GM18511 (cell line): Measurements from ENCODE around the gene PIK3CD.
A peak's percentile ranks its signal among the peaks of the same experiment; 100 is the strongest.
"Not testable (repeated sequence)": the region's sequence is repeated elsewhere in the genome, so short reads cannot be mapped to it uniquely, and the experiment has no call there.

Experiments used
- ATAC-seq: cut with Tn5 transposase; IDR thresholded peaks from one replicate; pipeline ENCODE4 v1.9.1; 2021; ENCODE audit warnings: mild to moderate bottlenecking, moderate library complexity; ENCODE audit not compliant: unreplicated experiment

PIK3CD gene

DNA sequence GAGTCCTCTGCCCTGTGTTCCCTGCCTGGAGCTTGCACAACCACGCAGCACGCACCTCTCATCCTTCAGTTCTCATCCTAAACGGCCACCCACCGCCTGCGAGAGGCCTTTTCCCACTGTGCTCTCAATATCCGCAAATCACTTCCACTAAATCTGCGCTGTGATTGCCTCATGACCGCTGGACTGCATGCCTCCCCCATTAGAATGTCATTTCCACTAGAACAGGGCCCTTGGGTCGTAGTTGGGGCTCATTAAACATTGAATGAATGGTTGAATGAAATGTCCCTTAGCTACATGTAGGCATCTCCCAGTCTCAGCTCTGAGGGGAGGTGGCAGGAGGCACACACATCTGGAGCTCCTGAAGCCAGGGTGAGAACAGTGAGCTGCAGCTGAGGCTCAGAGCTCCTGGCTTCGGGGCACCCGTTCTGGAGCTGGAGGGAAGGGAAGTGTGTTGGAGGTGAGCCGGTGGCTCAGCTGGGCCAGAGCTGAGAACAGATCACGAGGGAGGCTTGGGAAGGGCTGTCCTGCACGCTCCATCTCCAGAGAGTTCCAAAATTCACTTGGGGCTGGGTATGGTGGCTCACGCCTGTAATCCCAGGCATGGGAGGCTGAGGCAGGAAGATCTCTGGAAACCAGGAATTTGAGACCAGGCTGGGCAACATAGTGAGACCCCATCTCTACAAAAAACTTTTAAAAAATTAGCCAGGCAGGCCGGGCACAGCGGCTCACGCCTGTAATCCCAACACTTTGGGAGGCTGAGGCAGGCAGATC lies 32.4 kb upstream of the PIK3CD start:
- ATAC-seq = no peak

GRCh38 chr1:9621032-9621431 lies 30.5 kb upstream of the PIK3CD start:
- no peak for ATAC-seq

DNA sequence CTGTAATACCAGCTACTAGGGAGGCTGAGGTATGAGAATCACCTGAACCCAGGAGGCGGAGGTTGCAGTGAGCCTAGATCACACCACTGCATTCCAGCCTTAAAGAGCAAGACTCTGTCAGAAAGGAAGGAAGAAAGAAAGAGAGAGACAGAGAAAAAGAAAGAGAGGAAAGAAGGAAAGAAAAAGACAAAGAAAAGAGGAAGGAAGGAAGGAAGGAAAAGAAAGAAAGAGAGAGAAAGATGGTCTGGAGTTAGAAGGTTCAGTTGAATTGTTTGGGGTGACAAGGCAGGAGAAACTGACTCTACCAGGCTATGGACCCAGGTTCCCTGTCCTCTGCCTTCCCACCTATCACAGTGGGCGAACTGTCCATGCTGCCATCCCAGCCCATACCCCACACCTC lies 27.4 kb upstream of the PIK3CD start:
- ATAC-seq = no peak

DNA sequence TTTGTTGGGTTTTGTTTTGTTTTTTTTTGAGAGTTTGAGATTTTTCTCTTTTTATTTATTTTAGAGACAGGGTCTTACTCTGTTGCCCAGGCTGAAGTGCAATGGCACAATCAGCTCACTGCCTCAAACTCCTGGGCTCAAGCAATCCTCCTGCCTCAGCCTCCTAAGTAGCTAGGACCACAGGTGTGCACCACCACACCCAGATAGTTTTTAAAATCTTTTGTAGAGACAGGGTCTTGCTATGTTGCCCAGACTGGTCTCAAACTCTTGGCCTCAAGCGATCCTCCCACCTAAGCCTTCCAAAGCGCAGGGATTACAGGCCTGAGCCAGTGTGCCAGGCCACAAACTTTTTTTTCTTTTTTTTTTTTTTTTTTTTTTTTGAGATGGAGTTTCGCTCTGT lies 26.5 kb upstream of the PIK3CD start:
- not testable (repeated sequence) for ATAC-seq

- ATAC-seq = peak; percentile 43
These were observed 25.3 kb upstream of the PIK3CD start for GRCh38 chr1:9626201-9626608.

DNA sequence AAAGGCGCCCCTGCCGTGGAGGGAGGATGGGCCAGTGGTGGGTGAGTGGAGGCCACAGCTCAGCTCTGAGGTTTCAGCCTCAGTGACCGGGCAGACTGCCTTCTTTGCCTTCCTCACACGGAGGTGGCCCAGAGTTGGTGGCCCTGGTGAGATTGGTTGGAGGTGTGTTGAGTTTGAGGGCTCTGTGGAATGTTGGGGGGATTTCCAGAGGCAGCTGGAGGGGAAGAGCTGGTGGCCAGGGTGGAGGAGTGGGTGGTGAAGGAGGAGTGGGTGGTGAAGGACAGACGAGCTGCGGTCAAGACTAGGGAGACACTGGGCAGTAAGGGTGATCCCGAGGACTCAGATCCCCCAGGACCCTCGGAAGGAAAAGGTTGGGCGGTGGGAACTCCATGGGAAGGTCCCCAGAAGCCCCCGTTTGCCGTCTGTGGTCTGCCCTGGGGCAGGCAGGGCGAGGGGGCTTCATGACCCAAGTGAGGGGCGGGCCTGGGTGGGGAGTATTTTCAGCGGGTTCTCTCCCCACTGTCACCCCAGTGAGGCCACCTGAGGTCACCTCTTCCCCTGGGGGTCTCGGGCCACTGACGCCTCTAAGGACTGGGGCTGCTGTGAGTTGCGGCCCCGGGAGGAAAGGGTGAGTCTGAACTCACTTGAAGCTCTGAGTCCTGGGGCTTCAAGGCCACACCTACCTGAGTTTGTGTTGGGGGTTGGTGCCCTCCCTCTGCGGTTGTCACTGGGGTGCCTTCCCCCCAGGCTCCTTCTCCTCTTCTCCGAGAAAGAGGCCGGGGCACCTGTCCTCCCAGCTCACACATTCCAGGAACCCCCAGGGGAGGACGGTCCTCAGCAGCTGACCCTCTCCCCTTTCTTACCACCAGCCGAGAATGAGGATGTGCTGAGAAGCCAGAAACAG lies 22.7 kb upstream of the PIK3CD start:
- peak; percentile 25 for ATAC-seq

GRCh38 chr1:9629445-9630201 lies 21.9 kb upstream of the PIK3CD start:
- peak; percentile 36 for ATAC-seq

GRCh38 chr1:9630331-9631111 lies 21.0 kb upstream of the PIK3CD start:
- no peak for ATAC-seq

- no peak for ATAC-seq
These were observed 19.9 kb upstream of the PIK3CD start for GRCh38 chr1:9631613-9632012.

DNA sequence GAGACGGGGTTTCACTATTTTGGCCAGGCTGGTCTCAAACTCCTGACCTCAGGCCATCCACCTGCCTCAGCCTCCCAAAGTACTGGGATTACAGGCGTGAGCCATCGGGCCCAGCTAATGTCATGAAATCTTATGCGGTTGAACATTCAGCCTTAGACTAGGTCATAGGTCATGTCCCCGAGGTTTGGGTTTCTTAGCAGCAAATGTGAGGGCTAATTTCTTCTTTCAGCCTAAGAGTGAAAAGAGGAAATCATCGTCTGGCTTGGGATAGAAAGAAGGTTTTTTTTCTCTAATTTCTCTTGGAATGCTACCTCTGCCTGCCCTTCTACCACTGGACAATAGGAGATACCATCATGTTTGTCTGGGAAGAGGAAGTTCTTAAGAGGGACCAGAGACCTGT lies 18.0 kb upstream of the PIK3CD start:
- no peak for ATAC-seq

GRCh38 chr1:9634582-9634981 lies 16.9 kb upstream of the PIK3CD start:
- ATAC-seq = no peak

- no peak for ATAC-seq
These were observed 12.3 kb upstream of the PIK3CD start for GRCh38 chr1:9639227-9639626.

DNA sequence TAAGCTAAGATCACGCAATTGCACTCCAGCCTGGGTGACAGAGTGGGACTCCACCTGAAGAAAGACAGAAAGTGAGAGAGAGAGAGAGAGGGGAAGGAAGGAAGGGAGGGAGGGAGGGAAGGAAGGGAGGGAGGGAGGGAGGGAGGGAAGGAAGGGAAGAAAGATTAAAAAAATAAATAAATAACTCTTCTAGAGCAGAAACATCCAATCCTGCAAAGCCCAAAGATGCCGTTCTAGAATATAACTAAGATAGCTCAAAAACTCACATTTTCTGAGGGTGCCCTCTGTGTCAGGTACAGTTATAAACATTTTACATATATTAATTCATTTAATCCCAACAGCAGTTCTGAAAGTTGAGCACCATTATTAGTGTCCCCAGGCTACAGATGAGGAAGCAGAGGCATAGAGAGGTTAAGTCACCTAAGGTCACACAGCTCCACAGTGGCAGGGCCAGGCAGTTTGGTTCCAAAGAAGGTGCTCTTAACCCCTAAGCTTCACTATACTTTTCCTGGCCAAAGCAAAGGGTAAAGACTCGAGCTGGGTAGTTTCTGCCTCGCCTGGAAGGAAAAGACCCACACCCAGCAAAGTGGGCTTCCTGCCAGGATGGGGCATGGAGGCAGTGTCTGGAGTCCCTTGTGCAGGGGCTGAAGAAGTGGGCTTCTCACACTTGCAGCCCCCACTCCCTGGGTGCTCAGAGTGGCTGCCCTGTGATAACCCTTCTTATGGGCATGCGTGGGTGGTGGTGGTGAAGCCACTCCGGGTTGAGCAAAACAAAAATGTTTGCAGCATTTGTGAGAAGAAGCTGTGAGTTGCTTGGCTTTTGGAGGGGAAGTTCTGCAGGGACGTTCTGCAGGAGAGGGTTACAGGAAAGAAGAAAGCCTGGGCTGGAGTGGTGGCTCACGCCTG lies 7.9 kb upstream of the PIK3CD start:
- ATAC-seq = no peak

DNA sequence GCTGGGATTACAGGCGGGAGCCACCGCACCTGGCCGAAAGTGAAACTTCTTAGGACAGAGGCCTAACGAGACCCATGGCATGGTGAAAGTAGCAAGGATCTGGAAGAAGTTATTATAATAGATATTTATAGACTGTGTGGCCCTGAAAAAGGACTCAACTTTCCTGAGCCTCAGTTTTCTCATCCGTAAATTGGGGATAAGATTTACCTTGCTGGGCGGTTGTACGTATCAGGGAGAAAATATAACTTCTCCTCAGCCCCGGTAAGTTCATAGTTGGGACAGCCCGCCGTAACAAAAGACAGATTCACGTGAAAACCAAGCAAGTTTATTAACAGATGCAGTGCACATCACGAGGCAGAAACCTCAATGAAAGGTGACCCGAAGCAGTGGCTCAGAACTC lies 5.5 kb upstream of the PIK3CD start:
- no peak for ATAC-seq

DNA sequence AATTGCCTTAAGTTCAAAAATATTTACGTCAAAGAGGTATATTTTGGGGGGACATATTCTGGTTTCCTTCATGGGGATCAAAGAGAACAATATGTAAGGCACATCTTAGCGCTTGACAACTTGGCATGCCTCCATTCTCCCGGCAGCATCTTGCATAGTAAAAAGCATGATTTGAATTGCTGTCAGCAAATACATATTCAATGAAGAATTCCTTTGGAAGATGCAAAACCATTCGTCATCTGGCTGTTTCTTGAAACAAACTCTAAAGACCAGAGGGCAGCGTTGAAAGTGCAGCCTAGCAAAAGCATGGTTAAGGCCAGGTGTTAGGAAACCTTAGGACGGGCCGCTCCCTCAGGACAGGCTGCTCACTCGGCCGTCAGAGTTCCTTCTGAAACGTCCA lies 3.4 kb upstream of the PIK3CD start:
- no peak for ATAC-seq

GRCh38 chr1:9649769-9650168 lies 1.8 kb upstream of the PIK3CD start:
- ATAC-seq = no peak

- ATAC-seq = no peak
These were observed 339 bp upstream of the PIK3CD start for GRCh38 chr1:9651220-9651564.

DNA sequence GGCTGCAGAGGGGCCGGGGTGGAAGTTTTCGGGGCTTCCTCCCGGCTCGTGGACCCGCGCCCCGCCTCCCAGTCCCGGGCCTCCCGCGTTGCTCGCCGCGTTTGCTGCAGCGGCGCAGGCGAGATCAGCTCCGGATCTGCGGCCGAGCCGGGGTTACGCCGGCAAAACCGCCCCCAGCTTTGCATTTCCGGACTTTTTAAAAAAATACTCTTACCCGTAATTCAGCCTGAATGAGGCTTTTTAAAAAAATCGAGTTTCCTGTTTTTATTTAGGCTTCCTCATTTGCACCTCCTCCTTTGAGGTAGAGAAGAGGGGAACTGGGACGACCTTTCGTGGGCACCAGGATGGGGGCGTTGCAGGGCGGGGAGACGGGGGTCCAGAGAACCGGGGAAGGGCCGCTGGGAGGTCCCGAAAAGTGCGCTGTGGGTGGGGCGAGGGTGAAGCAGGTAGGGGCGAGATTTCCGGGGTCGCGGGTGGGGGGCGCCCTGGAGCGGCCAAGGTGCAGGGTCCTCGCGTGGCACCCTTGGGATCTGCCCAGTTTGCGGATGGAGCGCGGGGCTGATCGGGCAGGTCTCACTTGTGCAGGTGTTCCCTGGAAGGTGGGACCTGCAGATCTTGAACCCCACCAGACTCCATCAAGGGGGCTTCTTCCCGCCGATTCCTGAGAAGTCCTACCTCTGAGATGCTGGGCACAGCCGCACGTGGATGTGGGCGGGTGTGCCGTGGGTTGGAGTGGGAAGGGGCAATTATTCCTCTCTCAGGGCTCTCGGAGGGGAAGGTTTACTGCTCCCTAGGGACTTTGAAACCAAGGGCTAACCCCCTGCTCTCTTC lies 1.1 kb downstream of the PIK3CD start:
- no peak for ATAC-seq

DNA sequence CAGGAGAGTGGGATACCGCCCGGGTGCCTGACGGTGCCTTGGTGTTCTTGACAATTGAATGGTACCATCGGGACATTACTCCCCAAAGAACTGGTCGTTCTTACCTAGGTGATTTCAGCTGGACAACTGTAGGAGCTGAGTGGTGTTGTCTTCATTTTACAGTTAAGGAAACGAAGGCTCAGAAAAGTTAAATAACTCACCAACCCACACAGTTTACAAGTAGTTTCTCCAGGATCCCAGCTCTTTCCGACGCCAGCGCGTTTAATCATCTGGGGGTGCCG lies 1.6 kb downstream of the PIK3CD start:
- no peak for ATAC-seq
